ENCODE data around the gene LYPD6.

- no peak for TF ChIP-seq CTCF (conservative IDR thresholded peaks at IDR 0.05; ENCODE audit: low read length)
- no peak for TF ChIP-seq EZH2phosphoT487 (IDR thresholded peaks at IDR 0.05; ENCODE audit: borderline replicate concordance, low read depth, low read length)
These were observed 63.2 kb downstream of the LYPD6 start for GRCh38 chr2:149393614-149394013.

Measured in OCI-LY7 (cell line).